CD4-positive, alpha-beta T cell treated with Interleukin-17A for 1 hour (primary cell): ENCODE results near the gene TMEM198.
A peak's percentile ranks its signal among the peaks of the same experiment; 100 is the strongest.

Experiments
- DNase-seq: peaks from one replicate; pipeline ENCODE4 v3.0.0-alpha.2; 2020

TMEM198 gene

GRCh38 chr2:219545943-219546352 lies 2.1 kb downstream of the TMEM198 start:
- DNase-seq = no peak

GRCh38 chr2:219547621-219548020 lies 3.8 kb downstream of the TMEM198 start:
- DNase-seq = no peak

GRCh38 chr2:219548990-219549389 lies 5.2 kb downstream of the TMEM198 start:
- no peak for DNase-seq

GRCh38 chr2:219549619-219550018 lies 5.8 kb downstream of the TMEM198 start:
- DNase-seq = no peak

- no peak for DNase-seq
Measured at GRCh38 chr2:219551441-219552381, 7.9 kb downstream of the TMEM198 start.

- DNase-seq = peak; percentile 78
Measured at GRCh38 chr2:219552382-219553167, 8.7 kb downstream of the TMEM198 start.

- no peak for DNase-seq
Measured at GRCh38 chr2:219553168-219553417, 9.3 kb downstream of the TMEM198 start.

GRCh38 chr2:219553463-219553963 lies 9.7 kb downstream of the TMEM198 start:
- DNase-seq = no peak

- no peak for DNase-seq
Measured at GRCh38 chr2:219554350-219554749, 10.5 kb downstream of the TMEM198 start.

- no peak for DNase-seq
Measured at GRCh38 chr2:219555956-219556355, 12.1 kb downstream of the TMEM198 start.

- DNase-seq = no peak
Measured at GRCh38 chr2:219556413-219556812, 12.6 kb downstream of the TMEM198 start.

GRCh38 chr2:219557320-219557719 lies 13.5 kb downstream of the TMEM198 start:
- no peak for DNase-seq

GRCh38 chr2:219557791-219558785 lies 14.3 kb downstream of the TMEM198 start:
- DNase-seq = no peak

GRCh38 chr2:219559156-219559915 lies 15.5 kb downstream of the TMEM198 start:
- DNase-seq = no peak

GRCh38 chr2:219560037-219560892 lies 16.4 kb downstream of the TMEM198 start:
- DNase-seq = peak; percentile 23

- DNase-seq = no peak
Measured at GRCh38 chr2:219560893-219561178, 17.0 kb downstream of the TMEM198 start.

- no peak for DNase-seq
Measured at GRCh38 chr2:219561179-219562048, 17.6 kb downstream of the TMEM198 start.

GRCh38 chr2:219562049-219563020 lies 18.5 kb downstream of the TMEM198 start:
- no peak for DNase-seq
